ENCODE results near the gene STAT6.

DNA sequence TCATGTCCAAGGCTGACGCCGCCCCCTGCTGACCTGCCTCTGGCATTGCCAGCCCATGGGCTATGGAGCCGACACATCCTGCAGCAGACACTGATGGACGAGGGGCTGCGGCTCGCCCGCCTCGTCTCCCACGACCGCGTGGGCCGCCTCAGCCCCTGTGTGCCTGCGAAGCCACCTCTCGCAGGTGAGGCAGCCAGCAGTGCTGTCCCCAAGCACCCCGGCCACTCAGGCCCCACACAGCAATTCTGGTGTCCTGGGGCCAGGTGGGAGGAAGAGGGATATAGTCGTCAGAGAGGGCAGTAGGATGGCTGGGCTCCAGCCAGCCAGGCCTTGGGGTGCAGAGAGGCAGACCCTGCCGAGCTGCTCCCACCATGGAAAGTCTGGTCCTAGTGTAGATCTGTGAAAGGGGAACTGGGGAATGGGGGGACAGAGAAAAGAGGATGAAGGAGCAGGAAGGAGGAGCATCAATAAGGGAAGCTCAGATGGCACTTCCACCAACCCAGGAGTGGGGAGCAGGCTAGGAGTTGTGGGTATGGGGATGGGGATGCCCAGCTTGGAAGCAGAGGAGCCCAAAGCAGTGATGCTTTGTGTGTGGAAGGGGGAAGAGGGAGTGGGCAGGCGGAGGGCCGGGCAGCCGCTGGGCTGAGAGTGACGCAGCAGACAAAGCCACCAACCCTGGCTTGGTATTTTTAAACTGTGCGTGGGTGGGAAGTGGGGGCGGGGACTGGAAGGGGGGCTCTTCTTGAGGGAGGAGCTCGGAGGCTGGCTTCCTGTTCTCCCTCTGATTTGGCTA is 17.6 kb downstream of the STAT6 start:
- TF ChIP-seq, protein P1, sequence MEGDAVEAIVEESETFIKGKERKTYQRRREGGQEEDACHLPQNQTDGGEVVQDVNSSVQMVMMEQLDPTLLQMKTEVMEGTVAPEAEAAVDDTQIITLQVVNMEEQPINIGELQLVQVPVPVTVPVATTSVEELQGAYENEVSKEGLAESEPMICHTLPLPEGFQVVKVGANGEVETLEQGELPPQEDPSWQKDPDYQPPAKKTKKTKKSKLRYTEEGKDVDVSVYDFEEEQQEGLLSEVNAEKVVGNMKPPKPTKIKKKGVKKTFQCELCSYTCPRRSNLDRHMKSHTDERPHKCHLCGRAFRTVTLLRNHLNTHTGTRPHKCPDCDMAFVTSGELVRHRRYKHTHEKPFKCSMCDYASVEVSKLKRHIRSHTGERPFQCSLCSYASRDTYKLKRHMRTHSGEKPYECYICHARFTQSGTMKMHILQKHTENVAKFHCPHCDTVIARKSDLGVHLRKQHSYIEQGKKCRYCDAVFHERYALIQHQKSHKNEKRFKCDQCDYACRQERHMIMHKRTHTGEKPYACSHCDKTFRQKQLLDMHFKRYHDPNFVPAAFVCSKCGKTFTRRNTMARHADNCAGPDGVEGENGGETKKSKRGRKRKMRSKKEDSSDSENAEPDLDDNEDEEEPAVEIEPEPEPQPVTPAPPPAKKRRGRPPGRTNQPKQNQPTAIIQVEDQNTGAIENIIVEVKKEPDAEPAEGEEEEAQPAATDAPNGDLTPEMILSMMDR (optimal IDR thresholded peaks at IDR 0.05 in 1 of 3, IDR thresholded peaks at IDR 0.05 in 1 of 3, conservative IDR thresholded peaks at IDR 0.05 in 1 of 3; ENCODE audit: extremely low read depth in 1 of 3, insufficient read depth in 2 of 3, low read length in 3 of 3) = peak in 2 of 3 experiments; percentile 39 to 67
- no peak for TF ChIP-seq EZH2 (IDR thresholded peaks at IDR 0.05; ENCODE audit: low read length)

Measured in keratinocyte (primary cell).